ENCODE measurements around the gene USPL1. TPM values are rescaled to one million over a fixed set of nuclear protein-coding genes. Genes with fewer than 3 reads are reported as not detected.
A peak's percentile ranks its signal among the peaks of the same experiment; 100 is the strongest.

USPL1 gene
- total RNA-seq, 1 donor from 2014 or later, result 33.1 TPM

DNA sequence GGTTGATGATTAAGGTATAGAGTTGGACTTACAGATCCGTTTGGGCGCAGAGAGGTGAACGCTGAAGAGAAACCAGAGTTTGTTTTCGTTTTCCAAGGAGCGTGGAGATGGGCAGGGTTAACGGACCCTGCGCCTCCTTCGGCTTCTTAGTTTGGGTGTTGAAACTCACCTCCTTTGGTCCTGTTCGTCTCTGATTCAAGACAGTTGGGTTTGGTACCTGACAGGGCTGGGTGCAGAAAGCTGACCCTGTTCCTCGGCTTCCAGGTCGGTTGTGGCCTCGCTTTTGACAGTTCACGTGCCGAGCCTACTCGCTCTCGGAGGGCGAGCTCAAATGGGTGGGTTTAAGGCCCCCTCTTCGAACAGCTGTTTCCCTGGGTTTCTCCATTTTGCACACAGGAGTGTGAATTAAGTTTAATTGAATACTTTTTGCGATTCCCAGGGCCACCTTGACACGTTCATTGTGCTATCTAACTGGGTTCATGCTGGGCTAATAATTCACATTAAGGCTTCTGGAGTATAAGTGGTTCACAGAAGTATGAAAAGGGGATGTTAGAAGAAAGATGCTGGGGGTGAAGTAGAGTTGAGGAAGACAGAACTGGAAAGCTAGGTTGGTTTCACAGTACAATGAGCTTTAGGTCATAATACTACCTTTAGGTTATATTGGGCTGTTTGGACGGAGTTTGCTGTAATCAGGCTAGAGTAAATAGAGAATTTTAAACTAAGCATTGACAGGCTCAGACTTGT is 638 bp downstream of the USPL1 start:
- TF ChIP-seq, protein P1, sequence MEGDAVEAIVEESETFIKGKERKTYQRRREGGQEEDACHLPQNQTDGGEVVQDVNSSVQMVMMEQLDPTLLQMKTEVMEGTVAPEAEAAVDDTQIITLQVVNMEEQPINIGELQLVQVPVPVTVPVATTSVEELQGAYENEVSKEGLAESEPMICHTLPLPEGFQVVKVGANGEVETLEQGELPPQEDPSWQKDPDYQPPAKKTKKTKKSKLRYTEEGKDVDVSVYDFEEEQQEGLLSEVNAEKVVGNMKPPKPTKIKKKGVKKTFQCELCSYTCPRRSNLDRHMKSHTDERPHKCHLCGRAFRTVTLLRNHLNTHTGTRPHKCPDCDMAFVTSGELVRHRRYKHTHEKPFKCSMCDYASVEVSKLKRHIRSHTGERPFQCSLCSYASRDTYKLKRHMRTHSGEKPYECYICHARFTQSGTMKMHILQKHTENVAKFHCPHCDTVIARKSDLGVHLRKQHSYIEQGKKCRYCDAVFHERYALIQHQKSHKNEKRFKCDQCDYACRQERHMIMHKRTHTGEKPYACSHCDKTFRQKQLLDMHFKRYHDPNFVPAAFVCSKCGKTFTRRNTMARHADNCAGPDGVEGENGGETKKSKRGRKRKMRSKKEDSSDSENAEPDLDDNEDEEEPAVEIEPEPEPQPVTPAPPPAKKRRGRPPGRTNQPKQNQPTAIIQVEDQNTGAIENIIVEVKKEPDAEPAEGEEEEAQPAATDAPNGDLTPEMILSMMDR (IDR thresholded peaks at IDR 0.05; ENCODE audit: insufficient read depth, low read length, poor library complexity, severe bottlenecking), result no peak
- Histone ChIP-seq H3K4me3 (ENCODE audit: low read depth, low read length) (peak overlapping the region; percentile 90), H3K36me3 (ENCODE audit: control insufficient read depth, insufficient read depth, low read length) (no peaks in the 10 kb centered on the region), H3K27me3 (ENCODE audit: control insufficient read depth, insufficient read depth, low read length) (no peaks in the 10 kb centered on the region)
- DNase-seq (ENCODE audit: low read depth), result no peak

- no peak for DNase-seq (ENCODE audit: low read depth)
- Histone ChIP-seq H3K4me3 (ENCODE audit: low read depth, low read length) (peak overlapping the region; percentile 90), H3K27me3 (ENCODE audit: control insufficient read depth, insufficient read depth, low read length) (no peaks in the 10 kb centered on the region), H3K36me3 (ENCODE audit: control insufficient read depth, insufficient read depth, low read length) (no peaks in the 10 kb centered on the region)
- TF ChIP-seq, protein P1 (IDR thresholded peaks at IDR 0.05; ENCODE audit: insufficient read depth, low read length, poor library complexity, severe bottlenecking), result no peak
Measured at GRCh38 chr13:30618930-30619279, 1.2 kb downstream of the USPL1 start.

DNA sequence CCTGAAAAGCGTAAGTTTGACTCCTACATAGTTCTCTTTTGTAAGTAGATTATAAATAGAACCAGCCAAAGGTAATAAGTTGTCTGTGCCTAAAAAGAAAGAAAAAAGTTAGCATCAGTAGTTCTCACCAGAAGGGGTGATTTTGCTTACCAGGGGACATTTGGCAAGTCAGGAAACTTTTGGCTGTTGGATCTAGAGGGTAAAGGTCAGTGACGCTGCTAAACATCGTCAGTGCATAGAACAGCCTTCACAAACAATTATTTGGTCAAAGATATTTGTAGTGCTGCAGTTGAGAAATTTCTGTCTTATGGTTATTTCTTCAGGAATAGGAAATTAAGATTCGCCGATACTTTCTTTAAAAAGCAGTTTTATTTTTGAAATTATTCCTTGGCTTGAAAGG is 2.0 kb downstream of the USPL1 start:
- TF ChIP-seq, protein P1 (IDR thresholded peaks at IDR 0.05; ENCODE audit: insufficient read depth, low read length, poor library complexity, severe bottlenecking), result no peak
- Histone ChIP-seq H3K36me3 (ENCODE audit: control insufficient read depth, insufficient read depth, low read length) (no peaks in the 10 kb centered on the region), H3K4me3 (ENCODE audit: low read depth, low read length) (peak overlapping the region; percentile 10), H3K27me3 (ENCODE audit: control insufficient read depth, insufficient read depth, low read length) (no peaks in the 10 kb centered on the region)
- DNase-seq (ENCODE audit: low read depth), result no peak

GRCh38 chr13:30620941-30621340 is 3.2 kb downstream of the USPL1 start:
- no peak overlapping the region for H3K4me3 ChIP-seq (ENCODE audit: low read depth, low read length)
- no peak for DNase-seq (ENCODE audit: low read depth)
- no peaks in the 10 kb centered on the region for H3K36me3 ChIP-seq (ENCODE audit: control insufficient read depth, insufficient read depth, low read length)
- TF ChIP-seq, protein P1 (IDR thresholded peaks at IDR 0.05; ENCODE audit: insufficient read depth, low read length, poor library complexity, severe bottlenecking), result no peak
- H3K27me3 ChIP-seq (ENCODE audit: control insufficient read depth, insufficient read depth, low read length), result no peaks in the 10 kb centered on the region

- Histone ChIP-seq H3K36me3 (ENCODE audit: control insufficient read depth, insufficient read depth, low read length) (no peaks in the 10 kb centered on the region), H3K27me3 (ENCODE audit: control insufficient read depth, insufficient read depth, low read length) (no peaks in the 10 kb centered on the region), H3K4me3 (ENCODE audit: low read depth, low read length) (no peak overlapping the region)
- TF ChIP-seq, protein P1 (IDR thresholded peaks at IDR 0.05; ENCODE audit: insufficient read depth, low read length, poor library complexity, severe bottlenecking), result no peak
- DNase-seq (ENCODE audit: low read depth), result no peak
Measured at GRCh38 chr13:30622551-30622950, 4.8 kb downstream of the USPL1 start.

DNA sequence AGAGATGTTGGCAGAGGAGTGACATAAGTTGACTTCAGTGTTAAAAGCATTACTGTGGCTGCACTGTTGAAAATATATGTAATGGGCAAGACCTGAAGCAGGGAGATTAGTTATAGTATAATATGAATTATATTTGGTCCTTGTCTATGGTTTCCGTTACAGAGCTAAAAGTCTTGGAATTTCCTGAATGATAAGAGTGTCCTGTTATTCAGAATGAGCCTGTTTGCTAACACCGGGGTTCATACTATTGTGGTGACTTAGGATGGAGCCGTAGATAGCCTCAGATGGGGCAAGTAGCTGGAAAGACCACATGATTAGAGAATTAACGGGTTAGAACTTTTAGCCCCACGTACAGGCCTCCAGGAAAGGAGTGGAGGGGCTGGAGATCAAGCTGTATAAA is 5.7 kb downstream of the USPL1 start:
- Histone ChIP-seq H3K4me3 (ENCODE audit: low read depth, low read length) (no peak overlapping the region), H3K27me3 (ENCODE audit: control insufficient read depth, insufficient read depth, low read length) (no peaks in the 10 kb centered on the region), H3K36me3 (ENCODE audit: control insufficient read depth, insufficient read depth, low read length) (no peaks in the 10 kb centered on the region)
- TF ChIP-seq, protein P1 (IDR thresholded peaks at IDR 0.05; ENCODE audit: insufficient read depth, low read length, poor library complexity, severe bottlenecking), result no peak
- no peak for DNase-seq (ENCODE audit: low read depth)

Data from kidney epithelial cell (primary cell).